Right ventricle myocardium superior (tissue), 1 donor: ENCODE results near the gene AQP9. TPM values are rescaled to one million over a fixed set of nuclear protein-coding genes. Genes with fewer than 3 reads are reported as not detected.

Experiments used
- ATAC-seq: fragments of 200-7000 bp; cut with Tn5 transposase; one replicate; pipeline ENCODE4 v1.9.1; 2020; ENCODE audit warnings: mild to moderate bottlenecking; ENCODE audit not compliant: poor library complexity
- DNase-seq: peaks from one replicate; pipeline ENCODE4 v3.0.0-alpha.2; 2020
- intact Hi-C: fragments of 100-400 bp; cut with DNase I; formaldehyde crosslinking; loops from one replicate; pipeline ENCODE4 v1.11.2; 2022
- total RNA-seq: library from RNA; stranded (reverse); fragmentation: NEBNext Ultra II Directional; extraction: Animal tissue kit (Norgen Biotek cat#: 25700); gene quantifications from one replicate; pipeline ENCODE4 v1.2.1, GENCODE V29; 2021
- donor health status: DM: no; HTN: yes; CAD: no; lungs with severe emphysema.

AQP9 gene
- total RNA-seq, 1 donor from 2014 or later: 1.5 TPM

DNA sequence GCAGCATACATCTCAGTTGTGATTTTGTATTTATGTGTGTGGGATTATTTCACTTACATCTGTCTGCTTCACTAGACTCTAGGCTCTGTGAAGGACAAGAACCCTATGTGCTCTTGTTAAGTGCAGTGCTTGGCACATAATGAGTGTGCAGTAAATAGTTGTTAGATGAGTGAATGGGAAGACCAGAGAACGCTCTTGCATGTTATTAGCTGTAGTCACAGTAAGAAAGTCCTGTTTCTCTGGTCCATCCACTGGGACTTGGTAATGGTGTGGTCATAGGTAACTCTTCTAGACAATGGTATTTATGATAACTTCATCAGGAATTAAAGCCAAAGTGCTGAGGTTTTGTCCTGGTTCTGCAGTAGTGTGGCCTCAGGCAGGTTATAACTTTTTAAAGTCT, 1.4 kb upstream of the AQP9 start:
- DNase-seq (no peak), ATAC-seq (no peak)
- intact Hi-C loops: no loop called here

DNA sequence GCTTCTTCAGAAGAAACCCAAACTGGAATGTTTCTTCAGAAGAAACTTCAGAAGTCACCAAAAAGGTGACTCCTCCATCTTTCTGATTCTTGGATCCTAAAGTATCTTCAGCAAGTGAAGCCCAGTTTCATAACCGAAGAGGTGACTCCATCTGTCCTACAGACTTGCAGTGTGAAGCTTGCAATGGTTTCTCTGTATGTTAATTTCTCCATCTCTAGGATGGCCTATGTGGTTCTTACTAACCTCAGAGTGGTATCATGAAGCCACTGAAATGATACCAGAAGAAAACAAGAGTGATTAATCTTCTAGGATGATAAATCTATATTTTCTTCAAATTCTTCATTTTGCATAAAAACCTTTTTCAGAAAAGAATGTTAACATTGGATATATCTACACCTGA, 495 bp upstream of the AQP9 start:
- ATAC-seq: no peak
- DNase-seq: no peak
- intact Hi-C loops: no loop called here

DNA sequence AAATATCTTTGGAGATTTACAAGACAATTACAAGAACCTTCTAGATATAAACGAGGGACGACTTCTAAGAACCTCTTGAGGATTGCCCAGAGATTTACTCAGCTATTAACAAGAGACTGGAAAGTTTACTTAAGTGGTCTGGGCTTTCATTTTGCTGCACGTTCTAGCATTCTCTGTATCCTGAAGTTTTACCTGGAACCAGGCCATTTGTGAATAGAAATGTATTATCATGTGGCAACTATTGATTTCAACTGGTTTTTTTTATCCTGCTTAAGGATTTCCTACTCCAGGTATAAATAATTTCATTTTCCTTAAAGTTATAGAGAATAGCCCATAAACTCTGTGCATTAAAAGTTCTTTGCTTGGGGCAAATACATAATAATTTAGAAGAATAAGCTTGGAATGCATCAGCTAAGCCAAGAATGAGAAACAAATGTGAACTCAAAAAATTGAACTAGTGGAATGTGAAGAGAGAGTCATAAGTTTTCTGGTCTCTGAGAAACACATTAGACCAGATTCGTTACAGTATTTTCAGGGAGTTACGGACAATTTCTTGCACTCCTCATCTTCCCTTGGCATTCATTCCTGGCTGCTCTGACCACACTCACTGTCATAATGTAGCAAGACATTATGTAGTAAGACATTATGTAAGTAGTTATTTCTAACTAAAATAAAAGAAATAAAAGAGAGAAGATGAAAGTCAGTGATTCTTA, 1.3 kb downstream of the AQP9 start:
- intact Hi-C loops: no loop called here
- DNase-seq (no peak), ATAC-seq (no peak)

DNA sequence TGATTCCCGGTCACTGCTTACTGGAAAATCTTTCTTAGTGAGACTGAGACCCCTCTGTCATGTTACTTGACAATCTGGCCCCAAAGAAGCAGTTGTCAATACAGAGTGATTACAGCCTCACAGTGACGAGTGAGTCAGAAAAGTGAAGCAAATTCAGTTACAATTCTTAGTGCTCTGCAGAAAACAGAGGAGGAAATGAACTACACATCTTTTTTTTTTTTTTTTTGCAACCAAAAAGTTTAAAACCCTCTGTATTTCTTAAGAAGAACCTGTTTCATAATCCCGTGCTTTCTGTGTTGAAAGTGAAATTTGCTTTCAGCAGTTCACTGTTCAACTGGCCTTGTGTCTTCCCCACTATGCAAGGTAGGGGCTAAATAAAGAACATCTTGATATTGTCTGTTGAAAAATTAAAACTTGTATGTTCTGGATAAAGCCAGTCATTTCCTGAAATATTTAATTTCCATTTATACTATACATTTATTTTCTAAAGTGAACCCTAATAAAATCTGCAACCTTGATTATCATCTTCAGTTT, 1.9 kb downstream of the AQP9 start:
- ATAC-seq (peak; percentile 55), DNase-seq (no peak)
- intact Hi-C loops: no loop called here

DNA sequence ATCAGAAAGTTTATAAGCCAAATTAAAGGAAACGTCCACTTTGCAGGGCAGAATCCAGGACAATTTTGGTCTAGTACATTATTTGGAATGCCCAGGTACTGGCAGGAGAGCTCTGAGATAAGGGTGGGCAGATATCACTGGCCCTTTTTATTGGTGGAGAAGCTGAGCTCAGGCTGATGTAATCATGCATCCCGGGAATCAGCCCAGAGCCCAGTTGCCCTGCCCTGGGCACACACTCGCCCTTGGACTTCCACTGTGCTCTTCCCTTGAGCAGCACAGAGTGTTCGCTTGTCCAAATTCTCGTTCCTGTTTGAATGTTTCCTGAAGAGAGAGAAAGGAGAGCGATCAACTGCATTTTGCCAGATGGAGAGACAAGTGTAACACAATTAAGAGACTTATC, 3.7 kb downstream of the AQP9 start:
- DNase-seq: no peak
- intact Hi-C loops: no loop called here
- ATAC-seq: no peak

DNA sequence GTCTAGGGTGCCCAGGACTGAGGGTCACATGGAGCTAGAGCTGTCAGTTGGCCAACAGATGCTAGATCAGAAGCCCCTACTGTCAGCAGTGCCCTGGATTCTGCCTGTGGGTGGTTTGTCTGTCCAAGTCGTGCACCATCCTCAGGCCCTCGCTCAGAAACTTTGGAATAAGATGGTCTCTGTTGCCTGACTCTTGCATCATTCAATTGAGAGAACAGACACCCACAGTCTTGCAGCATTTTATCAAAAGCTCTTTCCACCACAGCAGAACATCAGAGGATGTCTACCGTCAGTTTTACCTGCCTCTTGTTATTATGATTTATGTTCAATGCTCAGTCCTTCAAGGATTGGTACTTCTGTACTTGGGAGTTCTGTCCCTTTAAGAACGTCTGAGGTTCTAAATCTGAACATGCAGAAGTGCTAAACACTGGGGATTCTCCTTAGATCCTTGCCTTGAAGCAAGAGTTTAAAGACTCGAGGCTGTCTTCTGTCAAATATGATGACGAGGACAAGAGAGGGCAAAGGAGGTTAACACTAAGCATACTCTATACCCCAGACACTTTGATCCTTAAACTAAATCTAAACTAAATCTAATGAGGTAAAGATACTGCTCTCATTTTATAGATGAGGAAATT, 4.8 kb downstream of the AQP9 start:
- no peak for ATAC-seq
- intact Hi-C loops: no loop called here
- no peak for DNase-seq

DNA sequence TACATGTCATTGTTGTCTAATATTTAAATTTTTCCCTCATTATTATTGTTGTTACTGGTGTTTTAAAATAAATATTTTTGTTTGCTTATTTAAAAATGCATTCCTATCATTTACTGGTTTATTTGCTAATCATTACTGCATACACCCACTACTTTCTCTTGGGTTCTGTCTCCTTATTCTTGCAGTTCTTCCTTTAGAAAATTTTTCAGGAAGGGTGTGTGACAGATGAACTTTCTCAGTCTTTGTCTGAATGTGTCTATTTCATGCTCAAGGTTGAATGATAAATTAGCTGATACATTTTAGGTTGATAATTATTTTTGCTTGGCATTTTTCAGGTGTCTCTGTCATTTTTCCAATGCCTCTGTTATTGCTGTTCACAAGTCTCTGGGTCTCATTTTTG, 7.4 kb downstream of the AQP9 start:
- no peak for ATAC-seq
- intact Hi-C loops: no loop called here
- DNase-seq: no peak

DNA sequence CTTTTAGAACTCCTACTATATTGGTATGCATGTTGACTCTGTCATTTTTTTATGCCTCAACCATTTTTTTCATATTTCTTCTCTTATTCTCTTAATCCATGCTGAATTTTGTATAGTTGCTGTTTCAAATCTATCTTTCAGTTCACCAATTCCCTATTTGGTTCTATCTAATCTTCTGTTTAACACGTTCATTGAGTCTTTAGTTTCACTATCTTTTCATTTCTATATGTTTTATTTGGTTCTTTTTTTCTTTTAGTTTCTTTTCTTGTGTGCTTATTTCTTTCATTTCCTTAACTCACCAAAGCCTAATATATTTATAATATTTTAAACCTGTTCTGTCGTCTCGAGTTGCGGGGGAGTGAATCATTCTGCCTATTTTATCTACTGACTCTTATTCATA, 8.0 kb downstream of the AQP9 start:
- DNase-seq (no peak), ATAC-seq (no peak)
- intact Hi-C loops: no loop called here

DNA sequence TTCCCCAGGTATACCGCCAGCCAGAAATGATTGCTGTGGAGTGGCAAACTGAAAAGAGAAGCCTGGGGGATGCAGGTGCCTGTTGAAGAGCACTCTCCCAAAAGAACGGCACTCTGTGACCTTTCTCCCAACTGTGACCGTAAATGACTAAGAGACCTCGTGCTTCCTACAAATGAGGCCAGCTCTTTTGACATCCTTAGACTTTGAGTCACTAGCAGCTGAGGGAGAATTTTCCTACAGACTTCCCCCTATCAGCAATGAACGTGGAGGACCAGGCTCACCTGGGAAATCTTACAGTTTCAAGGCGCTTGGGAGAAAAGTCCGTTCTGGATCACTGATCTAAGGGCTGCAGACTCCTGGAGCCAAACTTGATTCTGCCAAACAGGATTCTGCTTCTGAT, 8.6 kb downstream of the AQP9 start:
- ATAC-seq (peak; percentile 58), DNase-seq (no peak)
- intact Hi-C loops: no loop called here

DNA sequence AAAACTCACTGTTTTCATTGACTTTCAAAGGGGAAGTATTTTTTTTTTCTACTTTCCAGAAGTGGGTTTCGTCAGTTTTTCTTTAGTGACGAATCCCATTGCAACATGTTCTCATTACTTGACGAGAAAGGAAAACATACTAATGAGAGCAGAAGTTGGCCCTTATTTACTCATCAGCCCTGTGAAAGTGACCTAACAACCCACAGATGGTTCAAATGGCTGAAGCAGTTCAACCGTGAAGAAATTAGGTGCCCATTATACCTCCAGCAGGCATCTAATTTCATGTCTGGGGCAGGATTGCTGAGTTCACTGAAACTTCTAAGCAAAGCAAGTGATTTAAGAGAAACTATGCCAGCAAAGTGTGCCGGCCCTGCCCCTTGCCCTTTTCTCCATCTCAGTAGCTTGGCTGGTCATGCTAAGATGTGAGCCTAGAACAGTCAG, 9.0 kb downstream of the AQP9 start:
- intact Hi-C loops: no loop called here
- ATAC-seq (peak; percentile 39), DNase-seq (no peak)

DNA sequence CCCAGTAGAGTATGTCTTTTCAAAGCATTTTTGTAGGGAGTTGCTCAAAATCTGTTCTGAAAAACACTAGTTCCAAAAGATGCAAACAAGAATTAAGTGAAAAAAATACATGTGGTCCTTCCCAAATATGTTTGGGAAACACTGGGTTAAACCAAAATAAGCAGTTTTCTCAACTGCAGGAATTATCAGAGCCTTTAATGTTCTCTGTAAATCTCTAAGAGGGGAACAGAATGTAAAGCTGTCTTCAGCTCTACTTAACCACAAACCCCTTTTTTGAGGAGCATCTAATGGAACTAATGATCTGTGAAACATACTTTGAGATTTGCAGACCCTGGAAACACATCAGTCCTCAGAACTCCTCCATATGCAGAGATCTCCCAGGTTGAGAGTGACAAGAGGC, 9.9 kb downstream of the AQP9 start:
- DNase-seq (no peak), ATAC-seq (no peak)
- intact Hi-C loops: no loop called here

DNA sequence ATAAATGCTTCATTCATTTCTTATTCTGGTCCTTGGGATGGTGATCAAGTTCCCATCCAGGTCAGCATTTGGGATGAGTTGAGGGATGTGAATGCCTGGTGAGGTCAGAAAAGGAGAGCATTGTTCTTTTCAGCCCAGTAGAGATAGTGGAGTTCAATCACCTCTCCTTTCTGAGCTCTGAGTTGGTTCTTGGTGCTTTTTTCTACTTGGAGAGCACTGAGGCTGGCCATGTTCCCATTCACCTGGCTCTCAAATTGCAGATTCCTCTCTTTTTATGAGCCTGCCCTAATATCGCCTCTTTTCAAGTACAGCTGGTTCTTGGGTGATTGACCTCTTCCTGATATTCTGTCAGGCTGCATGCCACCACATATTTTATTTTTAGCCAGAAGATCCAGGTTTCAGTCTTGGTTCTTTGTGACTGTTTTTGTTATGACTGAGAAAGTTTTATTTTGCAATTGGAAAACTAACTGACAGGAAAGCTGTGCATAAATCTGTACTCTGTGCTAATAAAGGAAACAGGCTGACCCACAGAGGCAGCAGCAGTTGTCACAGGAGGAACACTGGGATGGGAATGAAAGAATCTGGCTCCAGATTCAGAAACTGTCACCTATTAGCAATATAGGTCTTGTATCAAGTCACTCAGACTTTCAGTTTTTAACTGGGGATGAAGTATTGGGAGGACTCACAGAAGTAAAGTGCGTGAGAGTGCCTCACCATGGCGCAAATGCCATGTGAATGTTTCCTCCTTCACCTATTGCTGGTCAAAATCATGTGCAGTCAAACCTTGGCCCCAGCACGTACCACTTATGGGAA, 10.7 kb downstream of the AQP9 start:
- no peak for DNase-seq
- ATAC-seq: no peak
- intact Hi-C loops: no loop called here

DNA sequence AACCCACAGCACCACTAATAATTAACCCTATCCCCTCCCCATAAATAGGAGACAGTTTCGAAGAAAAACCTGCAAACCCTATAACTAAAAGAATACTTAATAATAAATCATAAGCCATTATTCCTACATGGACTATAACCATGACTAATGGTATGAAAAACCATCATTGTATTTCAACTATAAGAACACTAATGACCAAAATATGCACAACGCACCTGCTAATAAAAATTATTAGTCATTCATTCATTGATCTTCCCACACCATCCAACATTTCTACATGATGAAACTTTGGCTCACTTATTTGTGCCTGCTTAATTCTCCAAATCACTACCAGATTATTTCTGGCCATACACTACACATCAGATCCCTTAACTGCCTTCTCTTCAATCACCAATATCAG, 16.6 kb downstream of the AQP9 start:
- no peak for ATAC-seq
- intact Hi-C loops: no loop called here
- no peak for DNase-seq

DNA sequence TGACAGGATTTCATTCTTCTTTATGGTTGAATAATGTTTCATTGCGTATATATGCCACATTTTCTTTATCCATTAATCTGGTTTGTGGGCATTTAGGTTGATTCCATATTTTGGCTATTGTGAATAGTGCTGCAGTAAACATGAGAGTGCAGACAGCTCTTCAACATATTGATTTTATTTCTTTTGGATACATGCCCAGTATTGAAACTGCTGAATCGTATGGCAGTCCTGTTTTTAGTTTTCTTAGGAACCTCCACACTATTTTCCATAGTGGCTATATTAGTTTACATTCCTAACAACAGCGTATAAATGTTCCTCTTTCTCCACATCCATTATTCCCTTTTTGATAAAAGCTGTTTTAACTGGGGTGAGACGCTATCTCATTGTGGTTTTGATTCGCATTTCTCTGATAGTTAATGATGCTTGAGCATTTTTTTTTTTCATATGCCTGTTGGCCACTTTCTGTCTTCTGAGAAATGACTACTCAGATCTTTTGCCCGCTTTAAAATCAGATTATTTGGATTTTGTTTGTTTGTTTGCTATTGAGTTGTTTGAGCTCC, 21.7 kb downstream of the AQP9 start:
- DNase-seq: no peak
- no peak for ATAC-seq
- intact Hi-C loops: no loop called here

DNA sequence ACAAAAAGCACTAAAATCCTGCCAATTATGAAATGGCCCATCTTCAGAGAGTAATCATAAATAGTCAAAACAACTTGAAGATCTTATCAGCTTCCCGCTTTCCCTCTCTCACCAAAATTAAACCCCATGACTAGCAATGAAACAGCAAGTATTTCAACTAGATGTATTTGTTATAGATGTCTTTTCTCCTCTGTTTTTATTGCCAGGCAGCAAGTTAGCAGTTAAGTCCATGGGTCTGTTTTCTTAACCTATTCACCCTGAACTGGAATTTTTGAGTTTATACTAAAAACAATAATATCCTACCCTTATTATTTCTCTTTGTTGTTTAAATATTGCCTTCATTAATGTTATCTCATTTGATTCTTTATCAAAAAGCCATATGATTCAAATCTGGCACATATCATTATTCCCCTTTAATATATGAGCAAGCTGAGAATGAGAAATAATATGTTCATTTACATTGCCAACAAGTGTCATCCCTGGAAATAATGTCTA, 23.3 kb downstream of the AQP9 start:
- intact Hi-C loops: no loop called here
- DNase-seq: no peak
- no peak for ATAC-seq

DNA sequence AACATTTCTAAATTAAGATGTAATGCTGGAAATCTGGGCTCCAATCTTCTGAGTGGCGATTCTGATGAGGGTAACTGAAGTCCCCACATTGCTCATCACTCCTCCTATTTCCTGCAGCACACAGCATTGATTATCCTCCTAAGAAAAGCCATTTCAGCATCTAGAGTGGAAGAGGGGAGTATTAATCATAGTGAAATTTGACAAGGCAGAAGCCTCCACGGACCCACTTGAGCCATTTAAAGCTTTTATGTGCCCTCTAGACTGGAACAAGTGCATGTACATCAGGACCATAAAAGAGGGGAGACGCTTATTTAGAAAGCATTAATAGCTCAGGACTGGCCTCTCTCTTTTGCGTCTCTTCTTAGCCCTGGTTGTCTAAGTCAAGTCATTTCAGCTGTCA, 25.8 kb downstream of the AQP9 start:
- intact Hi-C loops: no loop called here
- DNase-seq (no peak), ATAC-seq (no peak)

DNA sequence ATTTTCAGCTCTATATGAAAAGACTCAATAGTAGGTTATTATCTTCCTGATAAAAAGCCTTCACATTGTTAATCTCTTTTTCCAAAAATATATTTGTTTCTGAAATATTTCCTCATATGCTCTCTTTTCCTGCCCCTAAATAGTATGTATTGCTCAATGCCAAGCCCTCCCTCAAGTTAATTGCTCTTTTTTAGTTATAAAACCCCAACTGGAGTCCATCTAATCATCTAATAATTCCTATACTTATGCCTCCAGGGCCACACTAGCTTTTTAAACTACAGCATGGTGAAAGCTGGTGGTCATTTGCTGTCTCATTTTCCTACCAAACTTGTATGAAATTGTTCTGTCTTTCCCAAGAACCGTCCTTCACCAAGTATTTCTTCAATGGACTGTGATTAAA, 26.7 kb downstream of the AQP9 start:
- DNase-seq: no peak
- ATAC-seq: no peak
- intact Hi-C loops: no loop called here

DNA sequence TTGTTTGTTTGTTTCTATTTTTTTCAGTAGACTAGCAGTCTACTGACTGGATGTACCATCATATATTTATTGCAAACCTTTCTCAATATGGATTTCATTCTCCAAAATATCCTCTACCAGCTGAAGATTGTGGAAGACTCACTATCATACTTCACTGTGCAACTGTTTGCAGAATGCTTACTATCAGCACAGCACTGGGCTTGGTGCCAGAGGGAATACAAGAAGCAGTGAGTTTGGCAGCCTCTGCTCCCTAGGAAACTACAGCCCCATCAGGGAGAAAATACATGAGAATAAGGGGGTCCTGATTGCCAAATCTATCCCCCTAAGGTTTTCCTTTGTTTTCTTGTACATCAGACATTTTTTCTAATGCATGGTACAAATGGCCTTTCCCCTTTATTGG, 27.5 kb downstream of the AQP9 start:
- ATAC-seq: peak; percentile 90
- DNase-seq: peak; percentile 74

DNA sequence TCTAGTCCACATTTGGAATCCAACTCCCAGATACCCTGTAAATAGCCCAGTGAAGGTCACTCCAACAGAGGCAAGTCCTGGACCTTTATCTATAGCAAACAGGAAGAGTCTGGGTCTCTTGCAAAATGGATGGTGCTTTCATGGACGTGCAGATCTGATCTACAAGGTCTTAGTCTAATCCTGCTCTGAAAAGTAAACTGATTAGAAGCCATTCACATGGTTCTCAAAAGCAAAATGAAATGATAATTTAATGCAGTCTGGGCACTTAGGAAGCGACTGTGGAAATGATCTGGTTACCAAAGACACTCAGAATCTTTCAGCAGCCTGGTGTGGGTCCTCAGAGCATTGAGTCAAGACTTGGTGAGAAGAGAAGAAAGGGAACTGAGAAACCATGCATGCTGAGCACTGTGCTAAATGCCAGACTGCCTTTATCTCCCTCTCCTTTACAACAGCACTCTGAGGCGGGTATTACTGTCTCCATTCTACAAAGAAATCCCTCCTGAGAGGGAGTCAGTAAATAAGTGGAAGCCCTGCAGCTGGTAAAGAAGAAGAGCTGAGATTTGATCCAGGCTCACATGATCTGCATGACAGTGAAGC, 29.0 kb downstream of the AQP9 start:
- ATAC-seq: no peak
- DNase-seq: no peak
- intact Hi-C loops: no loop called here

More for the DNA sequence above, 27.5 kb downstream of the AQP9 start:
- intact Hi-C loops: no loop called here
